ENCODE measurements around the gene FRMD4A.

- 0 out of 2 replicates have a peak, but pooled peaks have one; percentile 4 for TF ChIP-seq SPI1 (IDR thresholded peaks at IDR 0.05; ENCODE audit: low read depth, low read length)
- TF ChIP-seq POLR2A (IDR thresholded peaks at IDR 0.05; ENCODE audit: low read depth, low read length) = no peak
- TF ChIP-seq POLR2AphosphoS5 (IDR thresholded peaks at IDR 0.05; ENCODE audit: low read depth, low read length) = no peak
Observed at GRCh38 chr10:14024329-14025202, 306.2 kb downstream of the FRMD4A start.
